ENCODE data around the gene AGAP1.
"Not testable (repeated sequence)": the region's sequence is repeated elsewhere in the genome, so short reads cannot be mapped to it uniquely, and the experiment has no call there.

Gene AGAP1

GRCh38 chr2:236090826-236091225 is 597.0 kb downstream of the AGAP1 start:
- not testable (repeated sequence) for DNase-seq

GRCh38 chr2:236092714-236093113 is 598.9 kb downstream of the AGAP1 start:
- no peak for DNase-seq

- no peak for DNase-seq
Observed at GRCh38 chr2:236093134-236093533, 599.3 kb downstream of the AGAP1 start.

GRCh38 chr2:236095504-236095903 is 601.7 kb downstream of the AGAP1 start:
- DNase-seq, result no peak

GRCh38 chr2:236101311-236101950 is 607.6 kb downstream of the AGAP1 start:
- no peak for DNase-seq

DNA sequence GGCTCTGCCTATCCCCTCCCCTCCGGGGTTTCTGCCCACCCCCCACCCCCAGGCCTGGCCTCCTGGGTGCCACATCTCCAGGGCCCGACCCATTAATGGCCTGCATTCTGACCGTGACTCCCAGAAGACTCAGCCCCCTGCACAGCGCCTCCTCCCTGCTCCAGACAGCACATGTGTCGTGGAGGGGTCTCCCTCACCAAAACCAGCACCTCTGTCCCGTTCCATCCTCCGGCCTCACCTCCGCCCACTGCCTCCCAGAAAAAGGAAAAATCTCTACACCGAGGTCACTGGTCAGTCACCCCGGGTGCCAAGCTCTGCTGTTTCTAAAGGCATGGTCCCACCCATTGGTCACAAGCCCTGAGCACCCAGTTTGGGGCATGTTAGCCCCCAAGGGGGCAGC is 609.1 kb downstream of the AGAP1 start:
- DNase-seq, result no peak

DNA sequence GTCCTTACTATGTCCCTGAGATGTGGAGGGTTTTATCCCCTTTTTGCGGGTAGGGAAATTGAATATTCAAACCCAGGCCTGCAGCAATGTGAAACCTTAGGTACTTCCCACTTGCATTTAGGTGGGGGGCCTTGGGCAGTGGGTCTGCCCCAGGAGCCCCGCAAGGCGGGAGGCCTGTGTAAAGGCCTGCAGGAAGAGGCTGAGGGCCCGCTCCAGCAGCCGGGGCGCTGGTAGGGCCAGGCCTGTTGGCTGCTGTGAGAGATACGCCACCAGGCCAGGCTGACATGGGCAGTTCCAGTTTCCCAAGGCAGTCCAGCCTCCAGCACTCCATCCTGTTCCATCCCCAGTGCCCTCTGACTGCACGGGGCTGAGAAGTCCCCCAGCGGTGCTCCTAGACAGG is 610.1 kb downstream of the AGAP1 start:
- DNase-seq, result no peak

DNA sequence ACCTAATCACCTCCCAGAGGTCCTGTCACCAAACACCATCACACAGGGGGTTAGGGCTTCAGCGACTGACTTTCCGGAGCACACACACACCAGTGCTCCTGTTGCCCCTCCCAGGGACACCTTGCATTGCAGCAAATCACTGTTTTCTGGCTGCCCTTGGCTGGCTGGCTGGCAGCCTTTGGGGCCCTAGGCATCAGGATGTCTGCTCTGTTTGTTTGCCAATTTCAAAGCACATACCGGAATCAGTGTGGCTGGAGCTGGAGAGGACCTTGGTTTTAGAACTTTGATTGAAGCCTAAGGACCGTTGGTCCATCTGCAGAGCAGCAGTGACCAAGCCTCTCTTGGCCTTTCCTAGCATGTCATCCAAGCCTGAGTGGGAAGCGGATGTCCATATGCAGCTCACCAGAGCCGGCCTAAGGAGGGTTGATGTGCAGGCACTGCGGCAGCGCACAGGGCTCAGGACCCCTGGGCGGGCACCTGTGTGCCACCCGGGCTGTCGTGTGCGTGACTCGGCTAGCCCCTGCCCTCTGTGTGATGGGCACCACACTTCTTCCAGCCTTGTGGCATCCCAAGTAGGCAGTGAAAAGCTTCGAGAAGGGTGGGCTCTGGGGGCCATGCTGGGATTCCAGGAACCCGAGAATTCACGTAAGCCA is 612.2 kb downstream of the AGAP1 start:
- no peak for DNase-seq

GRCh38 chr2:236106761-236107160 is 612.9 kb downstream of the AGAP1 start:
- DNase-seq, result no peak

GRCh38 chr2:236107536-236107935 is 613.7 kb downstream of the AGAP1 start:
- DNase-seq, result no peak

GRCh38 chr2:236107942-236108625 is 614.2 kb downstream of the AGAP1 start:
- no peak for DNase-seq

GRCh38 chr2:236109061-236109460 is 615.2 kb downstream of the AGAP1 start:
- DNase-seq, result no peak

DNA sequence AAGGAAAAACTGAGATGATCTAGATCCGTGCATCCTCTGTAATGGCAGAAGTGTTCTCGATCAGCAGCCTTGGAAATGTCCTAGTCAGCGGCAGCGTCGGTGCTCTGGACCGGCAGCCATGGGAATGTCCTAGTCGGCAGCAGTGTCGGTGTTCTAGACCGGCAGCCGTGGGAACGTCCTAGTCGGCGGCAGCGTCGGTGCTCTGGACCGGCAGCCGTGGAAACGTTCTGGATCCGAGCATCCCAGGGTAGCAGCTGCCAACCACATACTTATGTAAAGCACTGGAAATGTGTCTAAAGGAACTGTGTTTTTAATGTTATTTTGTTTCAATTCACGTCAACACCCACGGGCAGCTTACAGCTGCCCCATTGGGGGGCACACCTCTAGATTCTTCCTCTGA is 615.6 kb downstream of the AGAP1 start:
- no peak for DNase-seq

GRCh38 chr2:236112466-236112865 is 618.6 kb downstream of the AGAP1 start:
- DNase-seq, result no peak

DNA sequence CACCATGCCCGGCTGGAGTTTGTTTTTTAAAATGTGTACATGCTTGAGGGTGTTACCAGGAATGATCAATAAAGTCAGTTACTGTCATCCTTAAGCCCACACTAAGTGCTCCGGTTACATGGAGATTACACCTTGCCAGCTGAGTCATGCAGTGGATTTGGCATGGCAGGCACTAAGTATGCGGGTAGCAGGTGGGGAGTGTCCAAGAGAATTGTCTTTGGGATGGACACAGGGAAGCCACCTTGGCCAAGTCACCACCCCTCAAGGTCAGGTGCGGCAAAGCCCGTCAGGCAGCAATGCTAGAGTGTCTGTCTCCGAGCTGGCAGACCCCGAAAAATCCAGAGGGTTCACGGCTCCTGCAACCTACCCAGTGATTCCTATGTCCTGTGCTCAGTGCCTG is 619.6 kb downstream of the AGAP1 start:
- DNase-seq, result no peak

GRCh38 chr2:236113948-236114347 is 620.1 kb downstream of the AGAP1 start:
- no peak for DNase-seq

DNA sequence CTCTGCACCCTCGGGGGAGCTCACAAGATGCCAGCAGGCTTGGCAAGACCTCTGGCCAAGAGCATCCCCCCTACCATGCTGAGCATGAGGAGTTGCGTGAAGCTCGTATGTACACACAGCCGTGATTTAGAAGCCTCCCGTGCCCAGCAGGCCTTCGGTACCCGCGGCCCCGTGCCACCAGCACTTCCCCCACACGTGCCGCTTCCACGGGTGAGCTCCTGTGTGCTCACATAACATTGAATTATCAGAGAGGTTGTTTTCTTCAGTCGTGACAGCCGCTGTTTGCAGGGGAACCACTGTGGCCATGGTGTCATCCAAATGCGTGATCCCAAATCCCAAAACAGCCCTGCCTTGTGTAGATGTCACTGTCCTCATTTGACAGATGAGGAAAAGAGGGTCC is 621.1 kb downstream of the AGAP1 start:
- no peak for DNase-seq

DNA sequence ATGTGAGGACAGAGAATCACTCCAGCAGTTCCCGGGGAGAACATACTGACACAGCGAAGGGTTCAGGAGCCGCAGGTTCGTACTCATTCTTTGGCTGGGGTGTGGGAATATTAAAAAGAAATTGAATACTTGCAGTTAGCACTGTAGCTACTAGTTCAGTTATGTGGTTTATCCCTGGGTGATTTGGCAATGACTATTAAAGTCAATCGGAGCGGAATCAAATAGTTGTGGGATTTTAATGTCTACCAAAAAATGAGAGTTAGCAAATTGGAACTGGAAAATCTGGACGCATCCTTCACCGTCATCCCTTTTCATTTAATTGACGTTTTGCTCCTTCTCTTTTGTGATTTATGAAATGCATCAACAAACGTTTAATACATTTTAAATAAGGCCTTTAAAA is 623.6 kb downstream of the AGAP1 start:
- DNase-seq, result no peak

DNA sequence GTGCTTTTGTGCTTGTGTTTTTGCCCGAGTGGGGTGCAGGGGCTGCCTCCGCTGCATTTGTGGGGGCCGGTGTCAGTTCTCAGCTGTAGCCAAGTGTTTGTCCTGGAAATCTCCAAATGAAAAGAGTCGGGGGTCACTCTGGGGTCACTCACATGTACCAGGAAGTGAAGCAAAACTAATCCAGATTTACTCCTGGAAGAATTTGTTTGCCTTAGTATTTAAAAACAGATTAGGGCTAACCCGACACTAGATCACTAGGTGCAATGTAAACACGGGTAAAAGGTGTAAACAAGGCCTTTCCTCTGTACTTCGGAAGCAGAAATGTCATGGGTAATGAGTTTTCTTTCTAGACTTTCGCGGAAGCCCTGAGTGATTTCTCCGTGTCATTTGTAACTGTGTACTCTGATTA is 624.0 kb downstream of the AGAP1 start:
- DNase-seq, result no peak

- DNase-seq, result no peak
Observed at GRCh38 chr2:236119003-236119402, 625.2 kb downstream of the AGAP1 start.

GRCh38 chr2:236119476-236119875 is 625.6 kb downstream of the AGAP1 start:
- no peak for DNase-seq

GRCh38 chr2:236120141-236120601 is 626.3 kb downstream of the AGAP1 start:
- no peak for DNase-seq

DNA sequence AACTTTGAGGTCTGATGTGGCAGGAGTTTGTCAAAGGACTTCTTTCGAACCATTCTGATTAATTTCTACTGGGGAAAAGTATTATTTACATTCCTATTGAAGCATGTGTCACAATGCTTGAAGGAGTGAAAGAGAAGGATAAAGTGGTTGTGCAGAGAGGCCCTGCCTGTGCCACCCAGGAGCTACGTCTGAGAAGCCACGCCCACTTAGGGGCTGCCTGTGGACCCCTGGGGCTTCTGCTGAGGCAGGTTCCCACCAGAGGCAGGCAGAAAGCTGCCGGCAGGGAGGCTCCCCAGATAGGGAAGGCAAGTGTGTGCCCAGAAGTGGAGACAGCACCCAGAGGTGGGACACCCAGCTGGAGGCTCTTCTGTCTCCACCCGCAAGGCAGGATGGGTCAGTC is 627.0 kb downstream of the AGAP1 start:
- DNase-seq, result no peak

- DNase-seq, result no peak
Observed at GRCh38 chr2:236121546-236121945, 627.7 kb downstream of the AGAP1 start.
